Lower leg skin (tissue), 4 donors: ENCODE data around the gene GLI1. TPM values are rescaled to one million over a fixed set of nuclear protein-coding genes. Genes with fewer than 3 reads are reported as not detected.

ENCODE experiments used
- DNase-seq, 2 donors: peaks; one replicate each; pipeline ENCODE4 v3.0.0-alpha.2; 2019; ENCODE audit warnings: low spot score in 2 of 2
- H3K4me3 ChIP-seq: fragments of 200-600 bp; sonication (generic); 2 replicates; pipeline ENCODE4 v1.5.1; 2017; ENCODE audit warnings: mild to moderate bottlenecking, low read depth; ENCODE audit not compliant: poor library complexity, severe bottlenecking
- POLR2A ChIP-seq, 2 donors: fragments of 450-650 bp; IDR thresholded peaks; one replicate each; pipeline ENCODE4 v1.6.1; 2016 to 2017; ENCODE audit warnings: antibody characterized with exemption in 2 of 2, mild to moderate bottlenecking in 1 of 2, moderate library complexity in 1 of 2
- WGBS, 2 donors: methylation state at CpG; one replicate each; pipeline ENCODE4 v1.1.5; 2018; 5-methylcytosine and 5-hydroxymethylcytosine counted together
- intact Hi-C: fragments of 100-400 bp; cut with DNase I; formaldehyde crosslinking; loops from one replicate; pipeline ENCODE4 v1.15.0; 2023; ENCODE audit warnings: low total_unique reads
- total RNA-seq, 4 donors: library from RNA; depleted of rRNA; stranded (reverse); fragments of >200 nt; gene quantifications; one replicate each; pipeline ENCODE4 v1.1.0, GENCODE V29; 2016
- TF ChIP-seq, protein P1 (sequence below), 3 donors: fragments of 450-650 bp; IDR thresholded peaks; one replicate each; pipeline ENCODE4 v1.5.1; 2016; ENCODE audit warnings: antibody characterized with exemption in 3 of 3, mild to moderate bottlenecking in 3 of 3, moderate library complexity in 2 of 3

GLI1 gene
- total RNA-seq, 4 donors from 2014 or later = 0.19 to 13.4 (median 1.9) TPM

DNA sequence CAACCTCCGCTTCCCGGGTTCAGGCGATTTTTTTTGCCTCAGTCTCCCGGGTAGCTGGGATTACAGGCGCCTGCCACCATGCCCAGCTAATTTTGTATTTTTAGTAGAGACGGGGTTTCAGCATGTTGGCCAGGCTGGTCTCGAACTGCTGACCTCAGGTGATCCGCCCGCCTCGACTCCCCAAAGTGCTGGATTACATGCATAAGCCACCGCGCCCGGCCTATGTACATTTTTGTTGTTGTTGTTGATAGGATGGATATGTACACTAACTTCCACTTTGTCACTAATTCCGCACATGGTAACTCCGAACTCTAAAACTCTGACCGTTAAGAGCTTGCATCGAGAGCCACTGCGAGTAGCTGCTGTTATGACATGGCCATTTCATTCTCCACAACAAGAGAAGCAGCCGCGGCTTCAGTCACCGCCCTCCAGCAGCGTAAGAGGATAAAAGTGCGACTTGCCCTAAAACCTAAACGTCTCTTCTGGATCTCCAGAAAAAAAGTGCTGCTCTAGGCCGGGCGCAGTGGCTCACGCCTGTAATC is 27.5 kb downstream of the GLI1 start:
- 88% methylated on average over 27 of the region's 27 CpGs for WGBS, 2 donors
- intact Hi-C loops = no loop called here
- no peak for TF ChIP-seq POLR2A (IDR thresholded peaks at IDR 0.05)
- TF ChIP-seq, protein P1, sequence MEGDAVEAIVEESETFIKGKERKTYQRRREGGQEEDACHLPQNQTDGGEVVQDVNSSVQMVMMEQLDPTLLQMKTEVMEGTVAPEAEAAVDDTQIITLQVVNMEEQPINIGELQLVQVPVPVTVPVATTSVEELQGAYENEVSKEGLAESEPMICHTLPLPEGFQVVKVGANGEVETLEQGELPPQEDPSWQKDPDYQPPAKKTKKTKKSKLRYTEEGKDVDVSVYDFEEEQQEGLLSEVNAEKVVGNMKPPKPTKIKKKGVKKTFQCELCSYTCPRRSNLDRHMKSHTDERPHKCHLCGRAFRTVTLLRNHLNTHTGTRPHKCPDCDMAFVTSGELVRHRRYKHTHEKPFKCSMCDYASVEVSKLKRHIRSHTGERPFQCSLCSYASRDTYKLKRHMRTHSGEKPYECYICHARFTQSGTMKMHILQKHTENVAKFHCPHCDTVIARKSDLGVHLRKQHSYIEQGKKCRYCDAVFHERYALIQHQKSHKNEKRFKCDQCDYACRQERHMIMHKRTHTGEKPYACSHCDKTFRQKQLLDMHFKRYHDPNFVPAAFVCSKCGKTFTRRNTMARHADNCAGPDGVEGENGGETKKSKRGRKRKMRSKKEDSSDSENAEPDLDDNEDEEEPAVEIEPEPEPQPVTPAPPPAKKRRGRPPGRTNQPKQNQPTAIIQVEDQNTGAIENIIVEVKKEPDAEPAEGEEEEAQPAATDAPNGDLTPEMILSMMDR (IDR thresholded peaks at IDR 0.05) = no peak
- no peak for DNase-seq
- no peak overlapping the region for H3K4me3 ChIP-seq

DNA sequence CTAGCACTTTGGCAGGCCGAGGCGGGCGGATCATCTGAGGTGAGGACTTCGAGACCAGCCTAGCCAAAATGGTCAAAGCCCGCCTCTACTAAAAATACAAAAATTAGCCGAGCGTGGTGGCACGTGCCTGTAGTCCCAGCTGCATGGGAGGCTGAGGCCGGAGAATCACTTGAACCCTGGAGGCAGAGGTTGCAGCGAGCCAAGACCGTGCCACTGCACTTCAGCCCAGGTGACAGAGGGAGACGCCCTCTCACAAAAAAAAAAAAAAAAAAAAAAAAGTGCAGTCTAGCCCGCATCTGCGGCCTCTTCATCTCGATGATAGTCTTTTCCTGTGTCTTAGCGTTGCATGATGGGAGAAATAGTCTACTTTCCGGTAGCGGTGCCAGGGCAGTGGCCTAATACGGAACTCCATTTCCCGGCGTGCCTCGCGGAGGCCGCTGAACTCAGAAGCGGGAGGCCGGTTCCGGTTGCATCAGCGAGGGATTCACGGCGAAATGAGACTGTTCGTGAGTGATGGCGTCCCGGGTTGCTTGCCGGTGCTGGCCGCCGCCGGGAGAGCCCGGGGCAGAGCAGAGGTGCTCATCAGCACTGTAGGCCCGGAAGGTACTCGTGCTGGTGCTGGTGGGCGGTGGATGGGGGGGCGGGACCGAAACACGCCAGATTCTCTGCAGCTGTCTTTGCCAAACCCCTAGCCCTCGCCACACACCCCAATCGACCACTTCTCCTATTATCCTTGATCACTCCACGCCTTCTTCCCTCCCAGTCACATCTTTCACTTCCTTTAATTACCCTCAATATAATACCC is 28.2 kb downstream of the GLI1 start, which contains the start of gene MARS1:
MARS1 (plus strand) TSS at position 472 of the 805 bp plus-strand sequence; CDS start at position 495, 23 bp downstream.
- peak within 1 kb of the TSS; percentile 77 for H3K4me3 ChIP-seq
- intact Hi-C loops = no loop called here
- 9 to 11% methylated on average over 41 to 45 of the region's 47 CpGs for WGBS, 2 donors
- peak; percentile 96 to 99 for DNase-seq
- TF ChIP-seq POLR2A (IDR thresholded peaks at IDR 0.05) = no peak
- TF ChIP-seq, protein P1 (IDR thresholded peaks at IDR 0.05) = no peak

DNA sequence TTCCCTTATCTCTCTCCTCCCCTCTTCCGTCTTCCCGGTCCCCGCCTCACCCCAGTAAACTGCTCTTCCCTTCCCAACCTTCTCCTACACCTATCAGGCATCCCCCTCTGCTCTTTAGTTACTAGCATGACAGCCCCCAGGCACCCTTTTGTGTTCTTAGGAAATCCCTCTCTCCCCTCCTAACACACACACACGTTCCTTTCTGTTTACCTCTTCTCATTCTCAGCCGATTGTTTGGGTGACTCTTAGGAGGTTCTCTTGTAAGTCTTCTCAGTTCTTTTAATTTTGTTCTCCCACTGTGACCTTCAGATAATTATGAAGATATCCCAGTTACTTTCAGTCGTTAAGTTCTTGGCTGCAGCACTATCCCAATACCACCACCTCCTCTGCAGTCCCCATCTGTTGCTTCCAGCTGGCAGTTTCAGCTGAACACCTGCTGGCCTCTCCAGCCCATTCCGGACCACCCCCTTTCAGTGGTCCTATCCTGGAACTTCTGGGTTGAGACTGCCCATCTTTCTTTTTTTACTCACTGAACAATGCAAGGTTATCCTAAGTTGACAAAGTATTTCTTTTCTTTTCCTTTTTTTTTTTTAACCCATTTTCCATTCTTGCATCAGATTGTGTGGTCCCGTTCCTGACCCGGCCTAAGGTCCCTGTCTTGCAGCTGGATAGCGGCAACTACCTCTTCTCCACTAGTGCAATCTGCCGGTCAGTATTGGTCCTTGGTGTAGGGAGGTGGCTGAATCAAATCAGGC is 29.0 kb downstream of the GLI1 start:
- H3K4me3 ChIP-seq = peak overlapping the region; percentile 77
- 30 to 31% methylated on average over 11 of the region's 11 CpGs for WGBS, 2 donors
- intact Hi-C loops = no loop called here
- no peak for TF ChIP-seq POLR2A (IDR thresholded peaks at IDR 0.05)
- TF ChIP-seq, protein P1 (IDR thresholded peaks at IDR 0.05) = no peak
- no peak for DNase-seq

DNA sequence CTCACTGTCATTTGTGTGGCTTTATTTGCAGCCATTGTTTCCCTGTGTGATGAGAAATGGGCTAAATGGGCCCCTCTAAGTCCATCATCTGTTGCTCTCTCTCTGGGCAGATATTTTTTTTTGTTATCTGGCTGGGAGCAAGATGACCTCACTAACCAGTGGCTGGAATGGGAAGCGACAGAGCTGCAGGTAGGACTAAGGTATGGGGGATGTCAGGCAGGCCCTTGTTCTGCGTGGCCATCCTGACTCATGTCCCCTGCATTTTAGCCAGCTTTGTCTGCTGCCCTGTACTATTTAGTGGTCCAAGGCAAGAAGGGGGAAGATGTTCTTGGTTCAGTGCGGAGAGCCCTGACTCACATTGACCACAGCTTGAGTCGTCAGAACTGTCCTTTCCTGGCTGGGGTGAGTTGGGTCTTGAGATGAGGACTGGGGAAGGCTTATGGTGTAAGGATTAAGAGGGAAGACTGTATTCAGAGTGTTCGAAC is 29.6 kb downstream of the GLI1 start:
- H3K4me3 ChIP-seq = no peak overlapping the region
- intact Hi-C loops = no loop called here
- WGBS, 2 donors = 94% methylated on average over 5 of the region's 5 CpGs
- TF ChIP-seq, protein P1 (IDR thresholded peaks at IDR 0.05) = no peak
- TF ChIP-seq POLR2A (IDR thresholded peaks at IDR 0.05) = no peak
- DNase-seq = no peak

DNA sequence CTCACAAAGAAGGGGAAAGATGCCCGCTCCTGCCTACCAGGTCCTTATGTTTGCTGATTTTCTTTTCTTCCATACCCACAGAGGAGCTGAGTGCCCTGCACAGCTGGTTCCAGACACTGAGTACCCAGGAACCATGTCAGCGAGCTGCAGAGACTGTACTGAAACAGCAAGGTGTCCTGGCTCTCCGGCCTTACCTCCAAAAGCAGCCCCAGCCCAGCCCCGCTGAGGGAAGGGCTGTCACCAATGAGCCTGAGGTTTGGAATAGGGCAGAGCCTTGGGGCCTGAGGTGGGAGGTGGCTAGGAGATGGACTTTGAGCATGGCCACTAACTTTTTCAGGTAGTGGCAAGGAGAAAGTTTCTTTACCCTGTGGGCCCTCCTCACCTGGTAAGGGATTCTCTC is 30.5 kb downstream of the GLI1 start:
- TF ChIP-seq, protein P1 (IDR thresholded peaks at IDR 0.05) = no peak
- no peak for TF ChIP-seq POLR2A (IDR thresholded peaks at IDR 0.05)
- intact Hi-C loops = no loop called here
- H3K4me3 ChIP-seq = no peak overlapping the region
- 96 to 98% methylated on average over 4 of the region's 4 CpGs for WGBS, 2 donors
- no peak for DNase-seq
